GM12873 (cell line): ENCODE results near the gene RNF25.
A peak's percentile ranks its signal among the peaks of the same experiment; 100 is the strongest.

Source experiments
- TF ChIP-seq, protein P1 (sequence below): IDR thresholded peaks from 2 replicates; pipeline ENCODE4 v1.5.1; 2012; ENCODE audit warnings: low read depth, mild to moderate bottlenecking, moderate library complexity, low read length, control low read depth; ENCODE audit not compliant: insufficient read depth; ENCODE audit errors: missing control alignments

RNF25 gene

DNA sequence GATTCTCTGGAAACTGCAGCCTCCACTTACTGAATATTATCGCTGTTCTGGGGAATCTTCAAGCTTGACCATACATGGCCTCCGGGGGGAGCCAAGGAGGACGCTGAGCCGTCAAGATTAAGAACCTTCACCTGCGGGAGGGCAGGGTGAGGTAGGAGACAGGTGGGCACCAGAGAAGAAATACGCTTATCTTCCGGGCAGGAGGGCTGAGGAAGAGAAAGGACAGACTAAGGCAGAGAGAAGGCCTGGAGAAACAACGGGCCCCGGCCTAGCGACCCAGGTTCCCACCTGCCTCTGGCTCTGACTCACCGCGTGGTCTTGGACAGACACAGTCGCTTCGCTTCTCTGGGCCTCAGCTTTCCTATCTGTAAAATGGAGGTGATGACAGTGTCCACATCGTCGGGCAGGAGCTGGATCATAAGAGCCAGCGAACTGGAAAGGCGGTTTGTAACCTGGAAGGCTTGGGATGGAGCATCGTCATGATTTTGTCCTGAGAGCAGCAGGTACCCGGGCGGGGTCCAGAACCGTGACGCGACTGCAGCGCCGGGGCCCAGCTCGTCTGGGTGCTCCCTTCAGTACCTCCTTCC is 13.0 kb downstream of the RNF25 start:
- TF ChIP-seq, protein P1, sequence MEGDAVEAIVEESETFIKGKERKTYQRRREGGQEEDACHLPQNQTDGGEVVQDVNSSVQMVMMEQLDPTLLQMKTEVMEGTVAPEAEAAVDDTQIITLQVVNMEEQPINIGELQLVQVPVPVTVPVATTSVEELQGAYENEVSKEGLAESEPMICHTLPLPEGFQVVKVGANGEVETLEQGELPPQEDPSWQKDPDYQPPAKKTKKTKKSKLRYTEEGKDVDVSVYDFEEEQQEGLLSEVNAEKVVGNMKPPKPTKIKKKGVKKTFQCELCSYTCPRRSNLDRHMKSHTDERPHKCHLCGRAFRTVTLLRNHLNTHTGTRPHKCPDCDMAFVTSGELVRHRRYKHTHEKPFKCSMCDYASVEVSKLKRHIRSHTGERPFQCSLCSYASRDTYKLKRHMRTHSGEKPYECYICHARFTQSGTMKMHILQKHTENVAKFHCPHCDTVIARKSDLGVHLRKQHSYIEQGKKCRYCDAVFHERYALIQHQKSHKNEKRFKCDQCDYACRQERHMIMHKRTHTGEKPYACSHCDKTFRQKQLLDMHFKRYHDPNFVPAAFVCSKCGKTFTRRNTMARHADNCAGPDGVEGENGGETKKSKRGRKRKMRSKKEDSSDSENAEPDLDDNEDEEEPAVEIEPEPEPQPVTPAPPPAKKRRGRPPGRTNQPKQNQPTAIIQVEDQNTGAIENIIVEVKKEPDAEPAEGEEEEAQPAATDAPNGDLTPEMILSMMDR, result peak; percentile 67

DNA sequence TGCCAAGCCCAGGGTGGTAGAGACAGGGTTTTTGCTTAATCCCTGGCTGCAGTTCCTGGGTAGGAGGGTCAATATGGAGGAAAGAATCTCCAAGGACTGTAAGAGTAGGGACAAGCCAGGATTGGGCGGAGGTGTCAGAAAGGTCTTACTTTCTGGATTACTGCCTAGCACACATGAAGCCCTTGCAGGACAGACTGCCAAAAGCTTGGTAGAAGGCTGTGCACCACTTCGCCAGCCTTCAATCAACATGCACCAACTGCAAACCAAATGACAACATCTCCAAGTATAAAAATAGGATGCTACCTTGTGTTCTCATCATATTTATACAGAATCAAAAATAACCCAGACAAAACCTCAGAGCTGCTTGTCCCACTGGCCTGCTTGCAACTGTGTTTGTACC is 16.1 kb downstream of the RNF25 start:
- TF ChIP-seq, protein P1, result no peak

DNA sequence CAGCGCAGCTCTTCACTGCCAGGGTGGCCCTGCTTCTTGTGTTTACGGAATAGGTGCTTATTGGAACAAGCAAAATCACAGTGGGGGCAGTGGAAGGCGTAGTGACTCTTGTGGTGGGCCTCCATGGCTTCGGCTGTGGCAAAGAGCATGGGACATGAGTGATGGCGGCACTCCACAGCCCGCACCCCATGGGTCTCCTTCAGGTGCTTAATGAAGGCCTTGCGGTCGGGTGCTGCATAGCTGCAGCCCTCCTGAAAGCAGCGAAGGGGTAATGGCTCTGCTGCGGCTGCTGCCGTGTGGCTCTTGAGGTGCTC is 23.1 kb downstream of the RNF25 start:
- TF ChIP-seq, protein P1, result no peak

DNA sequence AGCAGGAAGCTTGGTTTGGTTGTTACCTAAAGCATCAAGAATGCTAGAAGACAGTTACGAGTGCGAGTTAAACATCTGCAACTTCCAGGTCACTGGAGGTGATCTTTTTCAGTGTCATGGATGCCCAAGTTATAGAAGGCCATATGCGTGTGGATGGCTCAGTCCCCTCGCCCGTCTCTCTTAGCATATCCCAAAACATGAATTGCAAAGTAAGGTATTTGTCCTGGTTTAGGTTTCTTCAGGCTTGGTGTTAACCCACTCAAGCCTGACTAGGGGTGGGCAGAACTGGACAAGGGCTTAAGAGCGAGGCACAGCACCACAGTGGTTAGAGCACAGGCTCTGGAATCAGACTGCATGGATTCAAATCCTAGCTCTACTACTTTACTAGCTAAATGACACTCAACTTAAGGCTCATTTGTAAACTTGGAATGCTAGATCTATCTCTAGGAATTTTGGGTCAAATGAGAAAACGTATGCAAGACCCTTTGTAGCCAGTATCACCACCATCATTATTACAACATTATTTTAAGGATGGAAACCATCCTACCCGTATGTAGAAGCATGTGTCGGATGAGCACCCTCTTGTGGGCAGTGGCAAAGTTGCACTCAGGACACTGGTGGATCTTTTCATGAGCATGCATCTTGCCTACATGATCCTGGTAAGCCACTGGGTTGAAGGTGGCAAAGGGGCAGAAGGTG is 23.6 kb downstream of the RNF25 start:
- TF ChIP-seq, protein P1, result peak; percentile 93

DNA sequence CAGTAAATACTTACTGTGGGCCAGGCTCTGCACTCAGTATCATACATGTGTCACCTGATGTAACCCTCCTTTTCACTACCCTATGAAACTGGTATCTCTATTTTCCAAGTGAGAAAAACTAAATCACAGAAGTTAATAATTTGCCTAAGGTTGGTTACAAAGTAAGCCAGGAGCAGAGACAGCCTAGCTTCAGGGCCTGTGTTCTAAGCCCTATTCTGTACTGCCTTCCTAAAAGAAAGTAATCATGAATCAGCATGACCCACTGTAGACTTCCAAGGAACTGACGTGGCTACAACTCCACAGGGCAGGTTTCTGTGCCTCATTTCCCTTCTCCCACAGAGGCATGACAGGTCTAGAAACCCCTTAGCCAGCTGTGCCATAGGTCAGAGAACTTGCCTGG is 26.7 kb downstream of the RNF25 start:
- TF ChIP-seq, protein P1, result no peak

DNA sequence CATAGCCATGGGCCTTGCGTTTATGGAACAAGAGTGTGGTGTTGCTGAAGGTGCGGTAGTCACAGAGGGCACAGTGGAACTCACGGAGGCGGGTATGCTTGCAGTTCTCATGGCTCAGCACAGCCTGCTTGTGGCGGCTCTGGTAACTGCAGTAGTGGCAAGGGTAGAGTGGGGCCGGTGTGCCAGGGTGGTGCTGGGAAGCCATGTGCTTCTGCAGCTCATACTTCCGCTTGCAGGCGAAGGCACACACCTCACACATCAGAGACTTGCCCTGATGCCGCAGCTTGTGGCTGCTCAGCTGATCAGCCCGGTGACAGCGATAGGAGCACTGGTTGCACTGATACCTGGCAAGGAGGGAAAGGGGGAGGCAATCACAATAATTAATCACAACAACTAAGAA is 27.1 kb downstream of the RNF25 start:
- TF ChIP-seq, protein P1, result no peak

DNA sequence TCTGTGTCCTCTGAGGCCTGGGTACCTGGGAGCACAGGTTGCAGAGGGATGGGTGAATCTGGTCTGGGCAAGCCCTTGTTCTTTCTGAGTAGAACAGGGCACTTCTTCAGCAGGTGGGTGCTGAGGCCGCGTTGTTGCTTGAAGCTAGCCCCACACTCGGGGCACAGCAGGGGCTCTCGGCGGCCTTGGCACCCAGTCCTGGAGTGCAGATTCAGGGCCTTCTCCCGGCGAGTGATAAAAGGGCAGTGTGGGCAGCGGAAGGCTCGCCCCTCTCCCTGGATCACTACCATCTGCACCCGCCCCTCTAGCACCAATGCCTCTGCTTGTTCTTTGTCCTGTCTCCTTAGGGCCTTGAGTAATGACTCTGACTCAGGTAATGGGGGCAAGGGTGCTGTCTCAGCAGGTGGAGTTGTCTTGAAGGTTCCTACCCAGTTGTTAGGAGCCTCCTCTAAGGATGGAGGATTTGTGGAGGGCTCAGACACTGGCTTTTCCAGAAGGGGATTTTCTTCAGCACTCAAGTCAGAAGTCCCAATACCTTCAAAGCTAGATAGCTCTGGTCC is 28.0 kb downstream of the RNF25 start:
- TF ChIP-seq, protein P1, result no peak
